ENCODE results near the gene MRPL49.

GRCh38 chr11:65147352-65148075 is 25.4 kb downstream of the MRPL49 start:
- TF ChIP-seq POLR2AphosphoS5 (IDR thresholded peaks at IDR 0.05; ENCODE audit: low read depth) = no peak
- no peak for TF ChIP-seq EZH2 (IDR thresholded peaks at IDR 0.05; ENCODE audit: low read depth, unreplicated experiment)
- TF ChIP-seq CTCF (conservative IDR thresholded peaks at IDR 0.05; ENCODE audit: low read depth in 2 of 2) = no peak
- no peak for TF ChIP-seq REST (IDR thresholded peaks at IDR 0.05; ENCODE audit: unreplicated experiment)
- TF ChIP-seq ETS1 (IDR thresholded peaks at IDR 0.05) = no peak
- TF ChIP-seq STAT1 (IDR thresholded peaks at IDR 0.05; ENCODE audit: unreplicated experiment) = no peak
- no peak for TF ChIP-seq ZNF462 (CRISPR knock-in tag; IDR thresholded peaks at IDR 0.05)
- no peak for TF ChIP-seq ZNF331 (CRISPR knock-in tag; IDR thresholded peaks at IDR 0.05; ENCODE audit: low read depth)
